K562 (cell line): ENCODE data around the gene PTPN11. TPM values are rescaled to one million over a fixed set of nuclear protein-coding genes. Genes with fewer than 3 reads are reported as not detected.
A peak's percentile ranks its signal among the peaks of the same experiment; 100 is the strongest.

Experiments used
- RBM25 ChIP-seq: fragments of 200-400 bp; formaldehyde crosslinking; IDR thresholded peaks from 2 replicates; pipeline ENCODE4 v1.6.1; 2018; ENCODE audit warnings: low read length, low read depth, moderate library complexity; ENCODE audit not compliant: severe bottlenecking
- RUNX1 ChIP-seq: sonication (generic); IDR thresholded peaks from 2 replicates; pipeline ENCODE4 v1.6.1; 2016; ENCODE audit warnings: antibody characterized with exemption, low read depth
- SRSF7 ChIP-seq: fragments of 200-400 bp; formaldehyde crosslinking; optimal IDR thresholded peaks from 2 replicates; pipeline ENCODE3; 2017; ENCODE audit warnings: mild to moderate bottlenecking, low read depth, low read length
- U2AF1 ChIP-seq: fragments of 200-400 bp; formaldehyde crosslinking; optimal IDR thresholded peaks from 2 replicates; pipeline ENCODE3; 2017; ENCODE audit warnings: mild to moderate bottlenecking, low read depth, low read length, moderate library complexity
- ZC3H4 ChIP-seq: sonication (generic); formaldehyde crosslinking; IDR thresholded peaks from 2 replicates; pipeline ENCODE4 v1.9.0; 2021; ENCODE audit warnings: missing genetic modification reagents, borderline replicate concordance
- ZNF174 ChIP-seq: fragments of 250-450 bp; sonication (Bioruptor Pico); IDR thresholded peaks from 2 replicates; pipeline ENCODE4 v1.4.0; 2020; ENCODE audit warnings: mild to moderate bottlenecking
- ZNF263 ChIP-seq: sonication (generic); formaldehyde crosslinking; IDR thresholded peaks from 2 replicates; pipeline ENCODE4 v1.8.0; 2022; ENCODE audit warnings: mild to moderate bottlenecking, missing genetic modification reagents, borderline replicate concordance
- ZNF347 ChIP-seq: fragments of 450-650 bp; formaldehyde crosslinking; IDR thresholded peaks from 2 replicates; pipeline ENCODE4 v1.4.0; 2020; ENCODE audit warnings: low read depth, mild to moderate bottlenecking, moderate library complexity
- ZNF830 ChIP-seq: fragments of 250-450 bp; sonication (Bioruptor Pico); IDR thresholded peaks from 2 replicates; pipeline ENCODE4 v1.5.0; 2021; ENCODE audit warnings: mild to moderate bottlenecking
- polyA plus RNA-seq, 8 experiments: library from polyadenylated mRNA; depleted of rRNA in 4 of 8; stranded (reverse) in 5 of 8; unstranded in 3 of 8; fragments of >200 nt; fragmentation: Nextera tagmentation in 2 of 8; fragmentation: Illumina TruSeq in 1 of 8; extraction: Ambion mirVana in 2 of 8; extraction: Trizol in 1 of 8; gene quantifications; 2 replicates each; pipeline versions ENCODE4 v1.2.1 to v1.2.3, GENCODE V29; 2011 to 2014; ENCODE audit warnings: inconsistent platforms in 1 of 8, missing spikeins in 1 of 8
- total RNA-seq, 7 experiments: library from RNA; depleted of rRNA in 6 of 7; stranded (reverse); fragments of >200 nt in 6 of 7; fragmentation: Illumina TruSeq in 2 of 7; extraction: Trizol in 2 of 7; gene quantifications; 2 replicates each; pipeline versions ENCODE4 v1.2.1 to v1.2.3, GENCODE V29; 2011 to 2021; ENCODE audit warnings: low replicate concordance in 1 of 7
- TF ChIP-seq, protein P1 (sequence below): fragments of 200-400 bp; formaldehyde crosslinking; IDR thresholded peaks from 2 replicates; pipeline ENCODE4 v1.6.1; 2017; ENCODE audit warnings: mild to moderate bottlenecking, low read depth, low read length, moderate library complexity
- TF ChIP-seq, protein P2 (sequence below): fragments of 250-450 bp; sonication (Bioruptor Pico); IDR thresholded peaks from 2 replicates; pipeline ENCODE4 v1.5.0; 2021
- TF ChIP-seq, protein P3 (sequence below): sonication (generic); formaldehyde crosslinking; IDR thresholded peaks from 2 replicates; pipeline ENCODE4 v1.8.0; 2022; ENCODE audit warnings: missing genetic modification reagents, mild to moderate bottlenecking, borderline replicate concordance
- TF ChIP-seq, protein P4 (sequence below), 2 experiments: fragments of 450-650 bp; IDR thresholded peaks; 2 replicates each; pipeline ENCODE4 v1.6.1; 2016; ENCODE audit warnings: mild to moderate bottlenecking in 2 of 2, borderline replicate concordance in 1 of 2, low read depth in 1 of 2, moderate library complexity in 1 of 2

The PTPN11 gene
- total and polyA plus RNA-seq, 9 of the 15 experiments (the other 6 are each of a cell fraction or from before 2014, with no cell fraction given) = 22.5 to 126 (median 79.7) TPM

DNA sequence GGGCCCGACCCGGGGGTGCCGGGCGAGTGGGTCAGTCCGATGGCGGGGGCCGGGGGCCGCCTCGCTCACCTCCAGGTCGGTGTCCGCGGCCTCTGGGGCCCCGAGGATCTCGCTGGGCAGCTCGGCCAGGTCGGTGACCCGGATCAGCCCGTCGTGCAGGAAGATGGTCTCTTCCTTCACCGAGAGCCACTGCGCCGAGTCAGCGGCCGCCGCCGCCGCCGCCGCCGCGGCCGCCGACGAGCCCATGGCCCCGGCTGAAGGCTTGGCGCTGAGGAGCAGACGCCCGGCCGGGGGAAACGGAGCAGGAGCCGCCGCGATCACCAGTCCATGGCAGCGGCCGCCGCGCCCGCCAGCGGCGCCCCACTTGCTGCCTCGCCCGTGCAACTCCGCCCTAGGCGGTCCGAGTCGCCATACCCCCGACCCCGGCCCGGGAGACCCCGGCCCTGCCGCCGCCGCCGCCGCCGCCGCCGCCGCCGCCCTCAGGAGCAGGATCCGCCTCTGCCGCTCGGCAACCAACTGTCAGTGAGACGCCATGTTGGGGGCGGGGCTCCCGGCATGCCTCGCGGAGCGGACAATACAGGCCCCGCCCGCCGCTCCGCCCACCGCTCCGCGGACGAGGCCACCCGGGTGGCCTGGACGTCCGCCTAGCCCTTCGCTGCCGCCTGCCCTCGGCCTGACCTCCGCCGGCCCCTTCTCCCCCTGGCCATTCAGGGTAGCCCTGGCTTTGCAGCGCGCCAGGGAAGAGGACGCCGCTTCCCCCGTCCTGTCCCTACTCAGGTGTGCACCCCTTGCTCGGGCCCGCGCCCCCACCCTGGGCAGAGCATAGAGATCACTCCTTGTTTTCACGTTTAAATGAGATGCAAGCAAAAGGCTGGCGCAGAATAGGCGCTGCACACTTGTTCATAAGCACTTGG, 36.6 kb upstream of the PTPN11 start, which contains the start of gene HECTD4 (continued):
- TF ChIP-seq, protein P1, sequence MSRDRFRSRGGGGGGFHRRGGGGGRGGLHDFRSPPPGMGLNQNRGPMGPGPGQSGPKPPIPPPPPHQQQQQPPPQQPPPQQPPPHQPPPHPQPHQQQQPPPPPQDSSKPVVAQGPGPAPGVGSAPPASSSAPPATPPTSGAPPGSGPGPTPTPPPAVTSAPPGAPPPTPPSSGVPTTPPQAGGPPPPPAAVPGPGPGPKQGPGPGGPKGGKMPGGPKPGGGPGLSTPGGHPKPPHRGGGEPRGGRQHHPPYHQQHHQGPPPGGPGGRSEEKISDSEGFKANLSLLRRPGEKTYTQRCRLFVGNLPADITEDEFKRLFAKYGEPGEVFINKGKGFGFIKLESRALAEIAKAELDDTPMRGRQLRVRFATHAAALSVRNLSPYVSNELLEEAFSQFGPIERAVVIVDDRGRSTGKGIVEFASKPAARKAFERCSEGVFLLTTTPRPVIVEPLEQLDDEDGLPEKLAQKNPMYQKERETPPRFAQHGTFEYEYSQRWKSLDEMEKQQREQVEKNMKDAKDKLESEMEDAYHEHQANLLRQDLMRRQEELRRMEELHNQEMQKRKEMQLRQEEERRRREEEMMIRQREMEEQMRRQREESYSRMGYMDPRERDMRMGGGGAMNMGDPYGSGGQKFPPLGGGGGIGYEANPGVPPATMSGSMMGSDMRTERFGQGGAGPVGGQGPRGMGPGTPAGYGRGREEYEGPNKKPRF = no peak
- no peak for TF ChIP-seq RUNX1
- no peak for TF ChIP-seq ZNF830 (CRISPR knock-in tag)
- TF ChIP-seq, protein P2, sequence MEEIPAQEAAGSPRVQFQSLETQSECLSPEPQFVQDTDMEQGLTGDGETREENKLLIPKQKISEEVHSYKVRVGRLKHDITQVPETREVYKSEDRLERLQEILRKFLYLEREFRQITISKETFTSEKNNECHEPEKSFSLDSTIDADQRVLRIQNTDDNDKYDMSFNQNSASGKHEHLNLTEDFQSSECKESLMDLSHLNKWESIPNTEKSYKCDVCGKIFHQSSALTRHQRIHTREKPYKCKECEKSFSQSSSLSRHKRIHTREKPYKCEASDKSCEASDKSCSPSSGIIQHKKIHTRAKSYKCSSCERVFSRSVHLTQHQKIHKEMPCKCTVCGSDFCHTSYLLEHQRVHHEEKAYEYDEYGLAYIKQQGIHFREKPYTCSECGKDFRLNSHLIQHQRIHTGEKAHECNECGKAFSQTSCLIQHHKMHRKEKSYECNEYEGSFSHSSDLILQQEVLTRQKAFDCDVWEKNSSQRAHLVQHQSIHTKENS (CRISPR knock-in tag) = no peak
- TF ChIP-seq, protein P3, sequence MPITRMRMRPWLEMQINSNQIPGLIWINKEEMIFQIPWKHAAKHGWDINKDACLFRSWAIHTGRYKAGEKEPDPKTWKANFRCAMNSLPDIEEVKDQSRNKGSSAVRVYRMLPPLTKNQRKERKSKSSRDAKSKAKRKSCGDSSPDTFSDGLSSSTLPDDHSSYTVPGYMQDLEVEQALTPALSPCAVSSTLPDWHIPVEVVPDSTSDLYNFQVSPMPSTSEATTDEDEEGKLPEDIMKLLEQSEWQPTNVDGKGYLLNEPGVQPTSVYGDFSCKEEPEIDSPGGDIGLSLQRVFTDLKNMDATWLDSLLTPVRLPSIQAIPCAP (CRISPR knock-in tag) = no peak
- peak; percentile 0 for TF ChIP-seq RBM25
- no peak for TF ChIP-seq ZNF174 (CRISPR knock-in tag)
- no peak for TF ChIP-seq U2AF1
- no peak for TF ChIP-seq ZC3H4
- no peak for TF ChIP-seq ZNF263 (CRISPR knock-in tag)
- TF ChIP-seq ZNF347 (CRISPR knock-in tag) = no peak
- TF ChIP-seq SRSF7 = no peak
- TF ChIP-seq, protein P4, sequence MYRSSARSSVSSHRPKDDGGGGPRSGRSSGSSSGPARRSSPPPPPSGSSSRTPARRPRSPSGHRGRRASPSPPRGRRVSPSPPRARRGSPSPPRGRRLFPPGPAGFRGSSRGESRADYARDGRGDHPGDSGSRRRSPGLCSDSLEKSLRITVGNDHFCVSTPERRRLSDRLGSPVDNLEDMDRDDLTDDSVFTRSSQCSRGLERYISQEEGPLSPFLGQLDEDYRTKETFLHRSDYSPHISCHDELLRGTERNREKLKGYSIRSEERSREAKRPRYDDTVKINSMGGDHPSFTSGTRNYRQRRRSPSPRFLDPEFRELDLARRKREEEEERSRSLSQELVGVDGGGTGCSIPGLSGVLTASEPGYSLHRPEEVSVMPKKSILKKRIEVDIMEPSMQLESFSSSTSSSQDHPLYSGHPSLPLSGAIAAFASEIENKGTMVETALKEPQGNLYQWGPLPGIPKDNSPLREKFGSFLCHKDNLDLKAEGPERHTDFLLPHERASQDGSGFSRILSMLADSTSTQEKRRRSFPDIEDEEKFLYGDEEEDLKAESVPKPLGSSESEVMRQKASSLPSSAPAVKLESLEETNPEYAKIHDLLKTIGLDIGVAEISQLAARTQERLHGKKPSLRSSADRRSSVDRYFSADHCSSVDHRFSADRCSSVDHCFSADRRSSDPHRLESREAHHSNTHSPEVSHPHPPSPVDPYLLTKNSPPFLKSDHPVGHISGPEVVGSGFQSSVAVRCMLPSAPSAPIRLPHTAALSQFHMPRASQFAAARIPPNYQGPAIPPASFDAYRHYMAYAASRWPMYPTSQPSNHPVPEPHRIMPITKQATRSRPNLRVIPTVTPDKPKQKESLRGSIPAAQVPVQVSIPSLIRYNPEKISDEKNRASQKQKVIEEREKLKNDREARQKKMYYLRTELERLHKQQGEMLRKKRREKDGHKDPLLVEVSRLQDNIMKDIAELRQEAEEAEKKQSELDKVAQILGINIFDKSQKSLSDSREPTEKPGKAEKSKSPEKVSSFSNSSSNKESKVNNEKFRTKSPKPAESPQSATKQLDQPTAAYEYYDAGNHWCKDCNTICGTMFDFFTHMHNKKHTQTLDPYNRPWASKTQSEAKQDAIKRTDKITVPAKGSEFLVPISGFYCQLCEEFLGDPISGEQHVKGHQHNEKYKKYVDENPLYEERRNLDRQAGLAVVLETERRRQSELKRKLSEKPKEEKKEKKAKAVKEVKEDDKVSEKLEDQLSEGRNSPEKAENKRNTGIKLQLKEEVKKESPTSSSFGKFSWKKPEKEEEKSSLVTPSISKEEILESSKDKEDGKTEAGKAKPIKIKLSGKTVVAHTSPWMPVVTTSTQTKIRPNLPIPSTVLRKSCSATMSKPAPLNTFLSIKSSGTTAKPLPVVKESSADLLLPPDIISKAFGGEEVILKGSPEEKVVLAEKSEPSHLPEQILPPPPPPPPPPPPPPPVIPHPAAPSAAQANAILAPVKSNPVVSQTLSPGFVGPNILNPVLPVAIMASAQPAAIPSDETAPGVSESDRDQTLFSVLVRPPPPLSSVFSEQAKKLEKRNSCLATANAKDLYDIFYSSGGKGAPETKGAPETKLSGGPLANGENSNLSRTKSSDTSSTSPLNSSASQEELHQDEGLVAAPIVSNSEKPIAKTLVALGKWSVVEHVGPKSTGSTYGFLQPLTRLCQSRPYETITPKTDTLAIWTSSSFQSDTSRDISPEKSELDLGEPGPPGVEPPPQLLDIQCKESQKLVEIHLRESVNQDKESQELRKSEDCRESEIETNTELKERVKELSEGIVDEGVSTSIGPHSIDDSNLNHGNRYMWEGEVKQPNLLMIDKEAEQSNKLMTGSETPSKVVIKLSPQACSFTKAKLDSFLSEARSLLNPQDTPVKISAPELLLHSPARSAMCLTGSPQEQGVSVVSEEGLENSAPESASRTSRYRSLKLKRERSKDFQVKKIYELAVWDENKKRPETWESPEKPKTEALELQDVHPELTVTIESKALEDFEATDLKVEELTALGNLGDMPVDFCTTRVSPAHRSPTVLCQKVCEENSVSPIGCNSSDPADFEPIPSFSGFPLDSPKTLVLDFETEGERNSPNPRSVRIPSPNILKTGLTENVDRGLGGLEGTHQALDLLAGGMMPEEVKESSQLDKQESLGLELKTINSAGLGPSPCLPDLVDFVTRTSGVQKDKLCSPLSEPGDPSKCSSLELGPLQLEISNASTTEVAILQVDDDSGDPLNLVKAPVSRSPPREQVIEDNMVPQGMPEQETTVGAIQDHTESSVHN (IDR thresholded peaks at IDR 0.05; ENCODE audit: borderline replicate concordance in 1 of 2, low read depth in 1 of 2) = no peak
